T-cell (primary cell): ENCODE data around the gene ATXN7. TPM values are rescaled to one million over a fixed set of nuclear protein-coding genes. Genes with fewer than 3 reads are reported as not detected.

Experiments used
- ATAC-seq, 4 experiments: fragments of 200-7000 bp in 3 of 4; fragments of 150-1000 bp in 1 of 4; cut with Tn5 transposase; replicated peaks in 1 of 4; 1 replicate in 3 of 4; 2 replicates in 1 of 4; pipeline ENCODE4 v1.10.0; 2021; ENCODE audit warnings: moderate library complexity in 3 of 4, mild to moderate bottlenecking in 2 of 4, moderate number of reproducible peaks in 1 of 4
- CTCF ChIA-PET, 2 donors: fragments of 300-600 bp; sonication (Branson Sonifier 250); formaldehyde crosslinking; loops; one replicate each; lab custom pipeline; 2022; ENCODE audit warnings: antibody characterized with exemption in 2 of 2; lab: Charles Lee
- POLR2A ChIA-PET, 2 donors: fragments of 300-600 bp; sonication (Branson Sonifier 250); formaldehyde crosslinking; loops; one replicate each; lab custom pipeline; 2022; ENCODE audit warnings: antibody characterized with exemption in 2 of 2; lab: Charles Lee
- DNase-seq, 35 experiments: peaks; one replicate each; pipeline versions ENCODE4 v3.0.0 to v3.0.0-alpha.2; 2013 to 2023
- H3K27ac ChIP-seq: one replicate; pipeline ENCODE4 v1.5.1; 2013; ENCODE audit warnings: low read length
- H3K27me3 ChIP-seq, 2 experiments: replicated peaks in 1 of 2; 1 replicate in 1 of 2; 2 replicates in 1 of 2; pipeline versions ENCODE4 v1.6.1 to v1.7.0; 2013; ENCODE audit warnings: low read length in 1 of 2, mixed read lengths in 1 of 2; ENCODE audit not compliant: control insufficient read depth in 2 of 2, insufficient read depth in 2 of 2; ENCODE audit errors: extremely low read depth in 1 of 2
- H3K36me3 ChIP-seq, 2 donors: 1 replicate in 1 of 2; 2 replicates in 1 of 2; pipeline versions ENCODE4 v1.6.1 to v1.7.0; 2013; ENCODE audit warnings: low read length in 1 of 2; ENCODE audit not compliant: control insufficient read depth in 2 of 2, insufficient read depth in 1 of 2; ENCODE audit errors: extremely low read depth in 1 of 2
- H3K4me1 ChIP-seq, 2 experiments: 1 replicate in 1 of 2; 2 replicates in 1 of 2; pipeline versions ENCODE4 v1.6.1 to v1.7.0; 2013; ENCODE audit warnings: low read length in 2 of 2, mixed read lengths in 1 of 2; ENCODE audit not compliant: insufficient read depth in 2 of 2, control insufficient read depth in 1 of 2; ENCODE audit errors: extremely low read depth in 1 of 2
- H3K4me3 ChIP-seq, 2 donors: 1 replicate in 1 of 2; 2 replicates in 1 of 2; pipeline versions ENCODE4 v1.5.1 to v1.7.0; 2013; ENCODE audit warnings: mild to moderate bottlenecking in 2 of 2, low read length in 1 of 2, moderate library complexity in 1 of 2; ENCODE audit not compliant: control insufficient read depth in 1 of 2; ENCODE audit errors: extremely low read depth in 1 of 2
- H3K9me3 ChIP-seq: 2 replicates; pipeline ENCODE4 v1.7.0; 2013
- H3K27ac Mint-ChIP-seq, 2 donors: one replicate each; pipeline ENCODE4 v1.8.0; 2020 to 2021; ENCODE audit warnings: mild to moderate bottlenecking in 2 of 2, mixed read lengths in 2 of 2
- H3K27me3 Mint-ChIP-seq, 2 donors: one replicate each; pipeline ENCODE4 v1.8.0; 2021 to 2022; ENCODE audit warnings: mixed read lengths in 2 of 2
- H3K36me3 Mint-ChIP-seq: one replicate; pipeline ENCODE4 v1.8.0; 2021; ENCODE audit warnings: mixed read lengths
- H3K4me1 Mint-ChIP-seq, 3 donors: one replicate each; pipeline ENCODE4 v1.8.0; 2020 to 2022; ENCODE audit warnings: mixed read lengths in 3 of 3, mild to moderate bottlenecking in 1 of 3
- H3K4me3 Mint-ChIP-seq, 3 donors: one replicate each; pipeline ENCODE4 v1.8.0; 2020 to 2022; ENCODE audit warnings: mild to moderate bottlenecking in 3 of 3, mixed read lengths in 3 of 3, moderate library complexity in 3 of 3
- H3K9me3 Mint-ChIP-seq, 3 donors: one replicate each; pipeline ENCODE4 v1.8.0; 2020 to 2022; ENCODE audit warnings: mixed read lengths in 3 of 3
- WGBS: methylation state at CpG from one replicate; pipeline ENCODE4 v1.1.5; 2013; ENCODE audit warnings: missing lambda C conversion rate; ENCODE audit not compliant: insufficient coverage; 5-methylcytosine and 5-hydroxymethylcytosine counted together
- total RNA-seq, 35 experiments: library from RNA in 6 of 35; stranded (reverse) in 6 of 35; fragments of 120-200 nt in 1 of 35; gene quantifications; one replicate each; pipeline versions ENCODE4 v1.2.1 to v1.2.4 and lab custom pipeline; 2013 to 2026

Gene ATXN7
- total RNA-seq, 5 donors from 2014 or later (not counting 1 experiment from before 2014, with no cell fraction given): 110 to 231 (median 123) TPM

DNA sequence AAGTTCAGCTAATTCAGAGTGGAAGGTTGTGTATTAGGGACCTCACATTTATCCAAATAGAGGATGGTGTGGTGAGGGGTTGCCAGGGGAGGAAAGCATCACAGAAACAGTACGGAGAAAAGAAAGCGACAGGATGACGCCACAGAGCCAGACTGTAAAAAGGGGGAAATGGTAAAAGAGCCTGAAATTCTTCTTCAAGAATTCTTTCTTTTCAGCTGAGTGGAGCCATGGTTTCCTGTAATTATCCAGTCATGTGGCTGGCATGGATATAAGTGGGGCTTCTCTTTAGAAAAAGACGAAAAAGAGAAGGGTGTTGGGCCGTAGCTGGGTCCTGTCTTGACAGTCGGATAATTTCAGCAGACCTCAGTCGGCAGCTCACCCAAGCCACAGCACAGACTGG is 184.1 kb downstream of the ATXN7 start:
- Mint-ChIP-seq H3K36me3 (no peaks in the 10 kb centered on the region), H3K9me3 (no peaks in the 10 kb centered on the region), H3K27ac (no peak overlapping the region), H3K27me3 (peaks cover 26 to 28% of the 10 kb centered on the region in 2 donors), H3K4me3 (no peak overlapping the region), H3K4me1 (peaks cover 0 to 3% (median 0%) of the 10 kb centered on the region in 3 donors)
- DNase-seq (no peak), ATAC-seq (no peak)
- CTCF ChIA-PET: interaction anchor here in 1 of 2 donors (0.6 kb wide), 1 partner anchor 373 kb away, joined by 3 read pairs; no protein-coding TSS in a partner anchor
- no peaks in the 10 kb centered on the region for H3K36me3 ChIP-seq
- POLR2A ChIA-PET: no interaction called here
- H3K27ac ChIP-seq: no peak overlapping the region
- H3K4me1 ChIP-seq: no peaks in the 10 kb centered on the region
- H3K9me3 ChIP-seq: no peaks in the 10 kb centered on the region
- no peak overlapping the region for H3K4me3 ChIP-seq
- WGBS: no CpG with 5 or more reads among the region's 7 CpGs
- H3K27me3 ChIP-seq: peaks cover 3 to 6% of the 10 kb centered on the region in 2 experiments

- H3K27me3 Mint-ChIP-seq: peaks cover 21 to 23% of the 10 kb centered on the region in 2 donors
- WGBS: 0% methylated on average over 1 of the region's 3 CpGs
- Histone ChIP-seq H3K9me3 (no peaks in the 10 kb centered on the region), H3K4me1 (no peaks in the 10 kb centered on the region), H3K27me3 (peaks cover 3 to 6% of the 10 kb centered on the region in 2 experiments), H3K4me3 (no peak overlapping the region), H3K36me3 (no peaks in the 10 kb centered on the region), H3K27ac (no peak overlapping the region)
- DNase-seq (no peak), ATAC-seq (no peak)
- no peak overlapping the region for H3K4me3 Mint-ChIP-seq
- peaks cover 0 to 3% (median 0%) of the 10 kb centered on the region in 3 donors for H3K4me1 Mint-ChIP-seq
- H3K36me3 Mint-ChIP-seq: no peaks in the 10 kb centered on the region
- no peaks in the 10 kb centered on the region for H3K9me3 Mint-ChIP-seq
- H3K27ac Mint-ChIP-seq: no peak overlapping the region
- CTCF ChIA-PET: no interaction called here
- POLR2A ChIA-PET: no interaction called here
These were observed 185.0 kb downstream of the ATXN7 start for GRCh38 chr3:64048631-64049061.

- no peak overlapping the region for H3K27ac ChIP-seq
- H3K36me3 ChIP-seq: no peaks in the 10 kb centered on the region
- ATAC-seq (no peak), DNase-seq (no peak)
- H3K9me3 ChIP-seq: no peaks in the 10 kb centered on the region
- peaks cover 0 to 3% (median 0%) of the 10 kb centered on the region in 3 donors for H3K4me1 Mint-ChIP-seq
- H3K4me3 ChIP-seq: no peak overlapping the region
- H3K27ac Mint-ChIP-seq: no peak overlapping the region
- H3K27me3 Mint-ChIP-seq: peaks cover 18 to 21% of the 10 kb centered on the region in 2 donors
- H3K27me3 ChIP-seq: peaks cover 3 to 6% of the 10 kb centered on the region in 2 experiments
- H3K36me3 Mint-ChIP-seq: no peaks in the 10 kb centered on the region
- H3K4me1 ChIP-seq: no peaks in the 10 kb centered on the region
- 57% methylated on average over 1 of the region's 3 CpGs for WGBS
- H3K9me3 Mint-ChIP-seq: no peaks in the 10 kb centered on the region
- H3K4me3 Mint-ChIP-seq: no peak overlapping the region
- POLR2A ChIA-PET: no interaction called here
- CTCF ChIA-PET: no interaction called here
These were observed 185.5 kb downstream of the ATXN7 start for GRCh38 chr3:64049136-64049535.

GRCh38 chr3:64049832-64050231 is 186.2 kb downstream of the ATXN7 start:
- H3K4me1 ChIP-seq: no peaks in the 10 kb centered on the region
- no peaks in the 10 kb centered on the region for H3K36me3 Mint-ChIP-seq
- H3K4me1 Mint-ChIP-seq: peaks cover 0 to 3% (median 0%) of the 10 kb centered on the region in 3 donors
- WGBS: 80% methylated on average over 4 of the region's 4 CpGs
- H3K27ac ChIP-seq: no peak overlapping the region
- H3K9me3 ChIP-seq: no peaks in the 10 kb centered on the region
- no peak overlapping the region for H3K27ac Mint-ChIP-seq
- CTCF ChIA-PET: interaction anchor here in 1 of 2 donors (0.6 kb wide), 1 partner anchor 434 kb away, joined by 4 read pairs; no protein-coding TSS in a partner anchor
- peaks cover 18% of the 10 kb centered on the region in 2 donors for H3K27me3 Mint-ChIP-seq
- POLR2A ChIA-PET: no interaction called here
- DNase-seq: no peak
- H3K4me3 Mint-ChIP-seq: no peak overlapping the region
- no peaks in the 10 kb centered on the region for H3K9me3 Mint-ChIP-seq
- no peak for ATAC-seq
- H3K36me3 ChIP-seq: no peaks in the 10 kb centered on the region
- no peak overlapping the region for H3K4me3 ChIP-seq
- H3K27me3 ChIP-seq: peaks cover 3 to 6% of the 10 kb centered on the region in 2 experiments

Other genes with a start within 250 kb of the ATXN7 start
- gene SNTN, start 211.2 kb upstream of the ATXN7 start, total RNA-seq: not detected
- not detected for gene C3orf49, start 44.6 kb upstream of the ATXN7 start, total RNA-seq
- 10 to 100 TPM; 30.9 to 36.9 (median 33.1) TPM for gene THOC7, start 62 bp upstream of the ATXN7 start, total RNA-seq
- 1 to 10 TPM in 1 of 5 donors, not detected in 4; 5.7 TPM for gene SCAANT1, start 48.5 kb downstream of the ATXN7 start, total RNA-seq
- gene PSMD6, start 159.6 kb downstream of the ATXN7 start, total RNA-seq: 10 to 100 TPM; 60.2 to 95.4 (median 73.2) TPM